IMR-90 (cell line): ENCODE results near the gene EIF4E3. TPM values are rescaled to one million over a fixed set of nuclear protein-coding genes. Genes with fewer than 3 reads are reported as not detected.
A peak's percentile ranks its signal among the peaks of the same experiment; 100 is the strongest.

Source experiments
- ATAC-seq: fragments of 200-7000 bp; cut with Tn5 transposase; 2 replicates; pipeline ENCODE4 v1.9.1; 2020; ENCODE audit warnings: low read depth, mild to moderate bottlenecking, moderate library complexity
- BruUV-seq: library from RNA; stranded (reverse); fragments of 400-500 nt; replicated peaks from 2 replicates; lab custom pipeline; 2021; lab: Mats Ljungman, UMichigan
- CTCF ChIA-PET: fragments of 300-600 bp; formaldehyde crosslinking; extraction: SDS; loops from one replicate; lab custom pipeline; 2021; ENCODE audit warnings: antibody characterized with exemption; lab: Yijun Ruan, JAX
- POLR2A ChIA-PET: fragments of 300-600 bp; sonication (Branson Sonifier 250); formaldehyde crosslinking; loops from one replicate; lab custom pipeline; 2022; ENCODE audit warnings: antibody characterized with exemption; ENCODE audit not compliant: unreplicated experiment; lab: Charles Lee
- DNase-seq: peaks from one replicate; pipeline ENCODE4 v3.0.0; 2013
- H2AFZ ChIP-seq: replicated peaks from 2 replicates; pipeline ENCODE3; 2013; ENCODE audit warnings: low read length, mild to moderate bottlenecking; ENCODE audit not compliant: poor library complexity
- H2AK5ac ChIP-seq: 2 replicates; pipeline ENCODE4 v1.6.1; 2013; ENCODE audit warnings: low read depth, low read length, inconsistent platforms
- H2AK9ac ChIP-seq: replicated peaks from 2 replicates; pipeline ENCODE3; 2013; ENCODE audit warnings: mild to moderate bottlenecking, low read depth, low read length, moderate library complexity; ENCODE audit not compliant: poor library complexity
- H2BK120ac ChIP-seq: 2 replicates; pipeline ENCODE4 v1.6.1; 2013; ENCODE audit warnings: low read depth, low read length, inconsistent platforms
- H2BK15ac ChIP-seq: 3 replicates; pipeline ENCODE4 v1.6.1; 2013; ENCODE audit warnings: low read depth, low read length, inconsistent platforms
- H2BK20ac ChIP-seq: 2 replicates; pipeline ENCODE4 v1.6.1; 2013; ENCODE audit warnings: low read depth, mild to moderate bottlenecking, inconsistent platforms, low read length, moderate library complexity
- H2BK5ac ChIP-seq: 2 replicates; pipeline ENCODE4 v1.6.1; 2013; ENCODE audit warnings: mild to moderate bottlenecking, low read depth, low read length, inconsistent platforms; ENCODE audit not compliant: poor library complexity, severe bottlenecking
- H3K14ac ChIP-seq: replicated peaks from 2 replicates; pipeline ENCODE4 v1.6.1; 2013; ENCODE audit warnings: low read depth, low read length, inconsistent platforms
- H3K18ac ChIP-seq: 2 replicates; pipeline ENCODE4 v1.6.1; 2013; ENCODE audit warnings: low read depth, low read length, control low read depth
- H3K23ac ChIP-seq: 2 replicates; pipeline ENCODE4 v1.6.1; 2013; ENCODE audit warnings: low read depth, low read length, inconsistent platforms
- H3K27ac ChIP-seq: 2 replicates; pipeline ENCODE4 v1.5.1; 2013; ENCODE audit warnings: mild to moderate bottlenecking, control low read depth, low read length; ENCODE audit not compliant: insufficient read depth
- H3K27me3 ChIP-seq: 2 replicates; pipeline ENCODE4 v1.6.1; 2013; ENCODE audit warnings: low read length; ENCODE audit not compliant: control insufficient read depth, insufficient read depth
- H3K36me3 ChIP-seq: 2 replicates; pipeline ENCODE4 v1.6.1; 2013; ENCODE audit warnings: low read length, mixed read lengths; ENCODE audit not compliant: control insufficient read depth, insufficient read depth
- H3K4ac ChIP-seq: 2 replicates; pipeline ENCODE4 v1.6.1; 2013; ENCODE audit warnings: low read depth, low read length, inconsistent platforms
- H3K4me1 ChIP-seq: 2 replicates; pipeline ENCODE4 v1.6.1; 2013; ENCODE audit warnings: low read length, mixed read lengths; ENCODE audit not compliant: control insufficient read depth, insufficient read depth
- H3K4me2 ChIP-seq: 2 replicates; pipeline ENCODE4 v1.6.1; 2013; ENCODE audit warnings: low read depth, mild to moderate bottlenecking, control low read depth, low read length, moderate library complexity
- H3K4me3 ChIP-seq: 2 replicates; pipeline ENCODE4 v1.5.1; 2013; ENCODE audit warnings: low read depth, mild to moderate bottlenecking, control low read depth, low read length, moderate library complexity; ENCODE audit not compliant: insufficient read depth
- H3K56ac ChIP-seq: 2 replicates; pipeline ENCODE4 v1.6.1; 2013; ENCODE audit warnings: low read length, inconsistent platforms; ENCODE audit not compliant: insufficient read depth; ENCODE audit errors: extremely low read depth
- H3K79me1 ChIP-seq, 2 experiments: 2 replicates each; pipeline ENCODE4 v1.6.1; 2013; ENCODE audit warnings: low read length in 2 of 2, inconsistent platforms in 1 of 2, low read depth in 1 of 2
- H3K9ac ChIP-seq: 2 replicates; pipeline ENCODE4 v1.6.1; 2013; ENCODE audit warnings: low read depth, low read length, control low read depth
- H3K9me1 ChIP-seq: 2 replicates; pipeline ENCODE4 v1.6.1; 2013; ENCODE audit warnings: low read length, inconsistent platforms; ENCODE audit not compliant: insufficient read depth
- H3K9me3 ChIP-seq: 2 replicates; pipeline ENCODE4 v1.6.1; 2013; ENCODE audit warnings: low read length; ENCODE audit not compliant: control insufficient read depth, insufficient read depth
- H4K20me1 ChIP-seq: 2 replicates; pipeline ENCODE4 v1.6.1; 2013; ENCODE audit warnings: low read length, inconsistent platforms; ENCODE audit not compliant: insufficient read depth
- H4K5ac ChIP-seq: 2 replicates; pipeline ENCODE4 v1.6.1; 2013; ENCODE audit warnings: mild to moderate bottlenecking, low read depth, low read length, control low read depth
- H4K8ac ChIP-seq, 2 experiments: 2 replicates each; pipeline ENCODE4 v1.6.1; 2013; ENCODE audit warnings: low read depth in 2 of 2, low read length in 2 of 2, control low read depth in 1 of 2, inconsistent platforms in 1 of 2
- H4K91ac ChIP-seq: 2 replicates; pipeline ENCODE4 v1.6.1; 2013; ENCODE audit warnings: low read depth, low read length, inconsistent platforms; ENCODE audit not compliant: insufficient read depth
- FOS ChIP-seq: fragments of 150-350 bp; IDR thresholded peaks from 2 replicates; pipeline ENCODE4 v1.6.1; 2016; ENCODE audit warnings: low read depth, low read length
- MAFK ChIP-seq: IDR thresholded peaks from 2 replicates; pipeline ENCODE4 v1.6.1; 2012; ENCODE audit warnings: low read depth, low read length, improper control_type of control experiment
- MAZ ChIP-seq: IDR thresholded peaks from 2 replicates; pipeline ENCODE4 v1.6.1; 2012; ENCODE audit warnings: low read depth, mild to moderate bottlenecking, low read length, improper control_type of control experiment, moderate library complexity, borderline replicate concordance
- POLR2A ChIP-seq: IDR thresholded peaks from 2 replicates; pipeline ENCODE4 v1.6.1; 2012; ENCODE audit warnings: mild to moderate bottlenecking, low read depth, low read length
- RAD21 ChIP-seq: IDR thresholded peaks from 2 replicates; pipeline ENCODE4 v1.6.1; 2012; ENCODE audit warnings: low read length, improper control_type of control experiment
- RCOR1 ChIP-seq: IDR thresholded peaks from 2 replicates; pipeline ENCODE4 v1.6.1; 2012; ENCODE audit warnings: mild to moderate bottlenecking, low read length, improper control_type of control experiment; ENCODE audit not compliant: insufficient replicate concordance
- RFX5 ChIP-seq: IDR thresholded peaks from 2 replicates; pipeline ENCODE4 v1.8.0; 2012; ENCODE audit warnings: low read depth, mild to moderate bottlenecking, low read length, moderate library complexity
- WGBS, 2 experiments: methylation state at CpG; one replicate each; pipeline versions ENCODE4 v1.1.5 to v1.1.7; 2013; ENCODE audit warnings: missing lambda C conversion rate in 2 of 2; ENCODE audit not compliant: insufficient read length in 1 of 2; ENCODE audit errors: extremely low coverage in 2 of 2; 5-methylcytosine and 5-hydroxymethylcytosine counted together
- dilution Hi-C: fragments of 300-500 bp; cut with HindIII; formaldehyde crosslinking; loops from one replicate; pipeline ENCODE4 v1.14.3; 2018; ENCODE audit warnings: low sequenced_read_pairs; ENCODE audit not compliant: unreplicated experiment
- in situ Hi-C: fragments of 300-500 bp; cut with MboI; formaldehyde crosslinking; loops from 3 replicates; pipeline ENCODE4 v1.14.3; 2019; ENCODE audit warnings: low sequenced_read_pairs, inconsistent platforms, mixed read lengths
- intact Hi-C: fragments of 100-400 bp; cut with micrococcal nuclease; formaldehyde crosslinking; loops from 2 replicates; pipeline ENCODE4 v1.10.0; 2022
- polyA plus RNA-seq, 3 experiments: library from polyadenylated mRNA; depleted of rRNA; stranded (reverse); fragments of >200 nt; gene quantifications; 2 replicates each; pipeline ENCODE4 v1.2.3, GENCODE V29; 2012; ENCODE audit warnings: low replicate concordance in 1 of 3
- total RNA-seq: library from RNA; depleted of rRNA; stranded (reverse); fragments of >200 nt; gene quantifications from 2 replicates; pipeline ENCODE4 v1.2.3, GENCODE V29; 2012

Gene EIF4E3
- total and polyA plus RNA-seq, 2 of the 4 experiments (the other 2 are of a cell fraction): 0.72 to 1.1 TPM

DNA sequence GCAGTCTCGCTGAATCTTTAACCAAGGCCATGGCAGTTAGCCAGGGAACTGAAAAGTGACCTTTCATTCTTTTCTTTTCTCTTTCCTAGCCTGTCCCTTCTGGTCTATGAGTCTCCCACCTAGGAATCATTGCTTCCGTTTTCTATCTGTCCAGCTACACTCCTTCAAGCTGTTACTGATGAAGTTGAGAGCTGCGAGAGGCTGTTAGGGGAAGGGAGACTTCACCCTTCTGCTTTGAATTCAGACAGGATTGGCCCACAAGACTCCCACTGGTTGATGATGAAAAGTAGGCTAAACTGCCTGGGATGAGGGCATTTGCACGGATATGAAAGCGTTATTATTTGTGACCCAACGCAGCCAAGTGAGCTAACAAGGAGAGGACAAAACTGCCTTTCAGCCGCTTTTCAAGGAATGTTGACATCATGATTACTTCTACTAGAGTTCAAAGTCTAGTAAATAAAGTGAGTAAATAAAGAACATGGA lies 30.2 kb downstream of the EIF4E3 start:
- peak overlapping the region; percentile 65; the same call in 2 of the 3 replicates for H2BK15ac ChIP-seq
- H3K9me3 ChIP-seq: no peaks in the 10 kb centered on the region
- BruUV-seq: no TSS peak
- H4K91ac ChIP-seq: peak overlapping the region; percentile 87
- H3K9me1 ChIP-seq: peaks cover 3% of the 10 kb centered on the region; the same call in 1 of the 2 replicates
- peak overlapping the region; percentile 71 for H2BK20ac ChIP-seq
- H3K27ac ChIP-seq: peak overlapping the region; percentile 93
- in situ Hi-C loops: no loop called here
- POLR2A ChIA-PET: no interaction called here
- peak overlapping the region; percentile 76 for H2AK5ac ChIP-seq
- peaks cover 13% of the 10 kb centered on the region for H3K4me1 ChIP-seq
- H3K4me3 ChIP-seq: no peak overlapping the region
- H4K20me1 ChIP-seq: no peaks in the 10 kb centered on the region
- peak overlapping the region; percentile 35 to 90 for H4K8ac ChIP-seq
- no peaks in the 10 kb centered on the region for H3K36me3 ChIP-seq
- H2AFZ ChIP-seq: peak overlapping the region; percentile 76
- WGBS, 2 experiments: 68% methylated on average over 3 of the region's 7 CpGs; no CpG with 5 or more reads in 1 of the 2 experiments
- H4K5ac ChIP-seq: peak overlapping the region; percentile 95
- peak overlapping the region; percentile 57 for H3K56ac ChIP-seq
- intact Hi-C loops: no loop called here
- dilution Hi-C loops: no loop called here
- TF ChIP-seq MAFK: no peak
- TF ChIP-seq POLR2A: no peak
- TF ChIP-seq MAZ: no peak
- no peak for TF ChIP-seq RFX5
- no peak for TF ChIP-seq FOS
- no peak for TF ChIP-seq RAD21
- no peak for TF ChIP-seq RCOR1
- peak overlapping the region; percentile 97 for H3K18ac ChIP-seq
- peak overlapping the region; percentile 85 for H3K4me2 ChIP-seq
- peak overlapping the region; percentile 75 for H3K14ac ChIP-seq
- H3K23ac ChIP-seq: peak overlapping the region; percentile 63; the same call in 1 of the 2 replicates
- peak overlapping the region; percentile 76 for H3K4ac ChIP-seq
- no peaks in the 10 kb centered on the region for H3K27me3 ChIP-seq
- CTCF ChIA-PET: interaction anchor here (0.6 to 2.5 kb wide), 2 partner anchors 14 to 31 kb away, joined by 3 to 10 read pairs; no protein-coding TSS in a partner anchor
- no peaks in the 10 kb centered on the region for H3K79me1 ChIP-seq
- H2BK120ac ChIP-seq: peak overlapping the region; percentile 78
- H2BK5ac ChIP-seq: peak overlapping the region; percentile 95
- ATAC-seq: no peak; the same call in 1 of the 2 replicates
- peak overlapping the region; percentile 5 for H3K9ac ChIP-seq
- no peak overlapping the region for H2AK9ac ChIP-seq
- peak; percentile 15 for DNase-seq
